ENCODE measurements around the gene FOXN3. TPM values are rescaled to one million over a fixed set of nuclear protein-coding genes. Genes with fewer than 3 reads are reported as not detected.
A peak's percentile ranks its signal among the peaks of the same experiment; 100 is the strongest.

FOXN3 gene
- total and polyA plus RNA-seq, 8 donors, result 43.5 to 80.7 (median 49.1) TPM

GRCh38 chr14:89198544-89199329, 218.3 kb downstream of the FOXN3 start:
- no peak for DNase-seq
- Histone ChIP-seq H3K36me3 (peaks cover 0 to 4% of the 10 kb centered on the region in 2 donors), H3K9me3 (no peaks in the 10 kb centered on the region), H3K4me3 (no peak overlapping the region), H3K27ac (peak overlapping the region in 1 of 2 donors; percentile 13), H3K4me1 (peaks cover 0 to 6% of the 10 kb centered on the region in 2 donors), H3K27me3 (no peaks in the 10 kb centered on the region)
- no peak for TF ChIP-seq CTCF (IDR thresholded peaks at IDR 0.05)
- intact Hi-C loops (cut with DNase I), result no loop called here
- peak; percentile 56 for ATAC-seq

- no peak for ATAC-seq
- TF ChIP-seq CTCF (IDR thresholded peaks at IDR 0.05), result no peak
- no peak for DNase-seq
- Histone ChIP-seq H3K27ac (no peak overlapping the region), H3K4me3 (no peak overlapping the region), H3K36me3 (peaks cover 0 to 4% of the 10 kb centered on the region in 2 donors), H3K9me3 (no peaks in the 10 kb centered on the region), H3K4me1 (peaks cover 0 to 6% of the 10 kb centered on the region in 2 donors), H3K27me3 (no peaks in the 10 kb centered on the region)
- intact Hi-C loops (cut with DNase I), result no loop called here
Measured at GRCh38 chr14:89197623-89198022, 219.4 kb downstream of the FOXN3 start.

GRCh38 chr14:89196545-89196944, 220.5 kb downstream of the FOXN3 start:
- Histone ChIP-seq H3K4me1 (peaks cover 0 to 6% of the 10 kb centered on the region in 2 donors), H3K27ac (no peak overlapping the region), H3K27me3 (no peaks in the 10 kb centered on the region), H3K9me3 (no peaks in the 10 kb centered on the region), H3K4me3 (no peak overlapping the region), H3K36me3 (peaks cover 0 to 4% of the 10 kb centered on the region in 2 donors)
- no peak for TF ChIP-seq CTCF (IDR thresholded peaks at IDR 0.05)
- no peak for ATAC-seq
- DNase-seq, result no peak
- intact Hi-C loops (cut with DNase I), result no loop called here

GRCh38 chr14:89194376-89194775, 222.7 kb downstream of the FOXN3 start:
- TF ChIP-seq CTCF (IDR thresholded peaks at IDR 0.05), result no peak
- H3K4me1 ChIP-seq, result peaks cover 0 to 6% of the 10 kb centered on the region in 2 donors
- H3K9me3 ChIP-seq, result no peaks in the 10 kb centered on the region
- peaks cover 0 to 4% of the 10 kb centered on the region in 2 donors for H3K36me3 ChIP-seq
- no peak overlapping the region for H3K27ac ChIP-seq
- no peak overlapping the region for H3K4me3 ChIP-seq
- ATAC-seq (no peak), DNase-seq (no peak)
- intact Hi-C loops (cut with DNase I), result no loop called here
- H3K27me3 ChIP-seq, result no peaks in the 10 kb centered on the region

GRCh38 chr14:89190765-89191513, 226.1 kb downstream of the FOXN3 start:
- intact Hi-C loops (cut with DNase I), result no loop called here
- no peak for ATAC-seq
- Histone ChIP-seq H3K4me1 (no peaks in the 10 kb centered on the region), H3K4me3 (no peak overlapping the region), H3K27ac (no peak overlapping the region), H3K27me3 (no peaks in the 10 kb centered on the region), H3K36me3 (peaks cover 0 to 4% of the 10 kb centered on the region in 2 donors), H3K9me3 (no peaks in the 10 kb centered on the region)
- DNase-seq, result peak in 1 of 4 donors; percentile 52
- no peak for TF ChIP-seq CTCF (IDR thresholded peaks at IDR 0.05)

All from left lung (tissue), 10 donors.